Heart right ventricle (tissue), 16 donors: ENCODE results near the gene CLEC20A. TPM values are rescaled to one million over a fixed set of nuclear protein-coding genes. Genes with fewer than 3 reads are reported as not detected.
A peak's percentile ranks its signal among the peaks of the same experiment; 100 is the strongest.

ENCODE experiments used
- ATAC-seq, 8 donors: fragments of 200-7000 bp; cut with Tn5 transposase; one replicate each; pipeline ENCODE4 v1.9.1; 2020; ENCODE audit warnings: mild to moderate bottlenecking in 8 of 8, moderate library complexity in 8 of 8, moderate number of reproducible peaks in 1 of 8
- DNase-seq, 2 donors: peaks; one replicate each; pipeline ENCODE4 v3.0.0-alpha.2; 2020
- H3K27ac ChIP-seq, 10 donors: fragments of 200-600 bp; sonication (generic) in 2 of 10; one replicate each; pipeline versions ENCODE4 v1.5.0 to v1.8.0; 2020 to 2022; ENCODE audit warnings: mild to moderate bottlenecking in 3 of 10
- H3K27me3 ChIP-seq, 7 donors: fragments of 200-600 bp; one replicate each; pipeline ENCODE4 v1.8.0; 2021 to 2022; ENCODE audit warnings: mild to moderate bottlenecking in 2 of 7
- H3K36me3 ChIP-seq, 9 donors: fragments of 200-600 bp; sonication (generic) in 1 of 9; one replicate each; pipeline versions ENCODE4 v1.5.0 to v1.8.0; 2020 to 2022; ENCODE audit warnings: mild to moderate bottlenecking in 2 of 9
- H3K4me1 ChIP-seq, 9 donors: fragments of 200-600 bp; sonication (generic) in 1 of 9; one replicate each; pipeline versions ENCODE4 v1.5.0 to v1.8.0; 2020 to 2022; ENCODE audit warnings: mild to moderate bottlenecking in 4 of 9
- H3K4me3 ChIP-seq, 10 donors: fragments of 200-600 bp; sonication (generic) in 2 of 10; one replicate each; pipeline versions ENCODE4 v1.5.0 to v1.8.0; 2020 to 2022; ENCODE audit warnings: mild to moderate bottlenecking in 7 of 10, moderate library complexity in 2 of 10
- H3K9me3 ChIP-seq, 11 donors: fragments of 200-600 bp in 10 of 11; sonication (generic) in 2 of 11; one replicate each; pipeline versions ENCODE4 v1.5.0 to v1.8.0; 2013 to 2022; ENCODE audit warnings: mild to moderate bottlenecking in 2 of 11, control low read depth in 1 of 11, moderate library complexity in 1 of 11
- CTCF ChIP-seq, 9 donors: fragments of 200-600 bp; sonication (generic) in 2 of 9; IDR thresholded peaks; one replicate each; pipeline versions ENCODE4 v1.5.0 to v1.8.0; 2021 to 2022; ENCODE audit warnings: antibody characterized with exemption in 9 of 9, mild to moderate bottlenecking in 5 of 9, moderate library complexity in 1 of 9
- WGBS, 2 donors: extraction: QIAGEN DNeasy Blood & Tissue Kit; methylation state at CpG; one replicate each; pipeline ENCODE4 v1.1.7; 2013; ENCODE audit warnings: inconsistent platforms in 1 of 2; 5-methylcytosine and 5-hydroxymethylcytosine counted together
- intact Hi-C, 10 donors: fragments of 100-400 bp; cut with DNase I; formaldehyde crosslinking; loops; one replicate each; pipeline versions ENCODE4 v1.11.1 to v1.14.2; 2022
- polyA plus RNA-seq, 2 donors: library from polyadenylated mRNA; stranded (reverse); fragments of 200-250 nt; gene quantifications; one replicate each; pipeline ENCODE4 v1.2.3, GENCODE V29; 2013
- total RNA-seq, 10 donors: library from RNA; stranded (reverse); fragmentation: NEBNext Ultra II Directional in 3 of 10; extraction: Animal tissue kit (Norgen Biotek cat#: 25700) in 3 of 10; gene quantifications; one replicate each; pipeline versions ENCODE4 v1.2.1 to v1.2.4, GENCODE V29; 2021 to 2023
- donor health status: Arrhythmogenic right ventricular cardiomyopathy.
- donor health status: ischemic (EF 13 %, LVEDD 7.1; RV severe dilation, severe dysfunction).
- donor health status: healthy with polysubstance abuse.
- donor health status: DM: no; HTN: yes; CAD: no.
- donor health status: DM: no; HTN: no; CAD: no.
- donor health status: ischemic (EF 25% LVEDD 6.9; RV normal size, moderate dysfunction).
- donor health status: ischemic (EF 25% LVEDD 5.7; RV mildly dilated, moderate dysfunction).
- donor health status: healthy.
- donor health status: DM: yes; HTN: yes; CAD: no.
- donor health status: Ischemic cardiomyopathy.
- donor health status: ischemic (EF 35%, LVEDD 5.7; RV mildly dilated, moderate dysfunction).
- donor health status: nonischemic (EF 11% LVEDD 7.7; RV severe dilation, severe dysfunction).
- donor health status: DM: yes; HTN: yes; CAD: no.
- donor health status: PGD.
- donor health status: ischemic (EF 29% LVEDD 5.4; RV normal size, mild dysfunction).
- donor health status: nonischemic (EF 23%, LVEDD 6.1; RV moderate dilation, normal function).

The CLEC20A gene
- total and polyA plus RNA-seq, 12 donors, result not detected

- Histone ChIP-seq H3K27me3 (no peaks in the 10 kb centered on the region), H3K9me3 (no peaks in the 10 kb centered on the region), H3K36me3 (peaks cover 0 to 66% (median 32%) of the 10 kb centered on the region in 9 donors), H3K4me3 (no peak overlapping the region), H3K27ac (no peak overlapping the region), H3K4me1 (peaks cover 0 to 20% (median 6%) of the 10 kb centered on the region in 9 donors)
- TF ChIP-seq CTCF (IDR thresholded peaks at IDR 0.05), result no peak
- no peak for DNase-seq
- ATAC-seq, result no peak
- intact Hi-C loops, result loop anchor here in 1 of 10 donors (5.0 kb wide), 1 partner anchor 152 kb away; no protein-coding TSS in a partner anchor
Observed at GRCh38 chr1:178464566-178464965, 32.2 kb downstream of the CLEC20A start.

- ATAC-seq (no peak), DNase-seq (no peak)
- intact Hi-C loops, result loop anchor here in 1 of 10 donors (5.0 kb wide), 1 partner anchor 152 kb away; no protein-coding TSS in a partner anchor
- TF ChIP-seq CTCF (IDR thresholded peaks at IDR 0.05), result no peak
- Histone ChIP-seq H3K27me3 (no peaks in the 10 kb centered on the region), H3K27ac (no peak overlapping the region), H3K9me3 (no peaks in the 10 kb centered on the region), H3K4me3 (no peak overlapping the region), H3K36me3 (peaks cover 0 to 66% (median 28%) of the 10 kb centered on the region in 9 donors), H3K4me1 (peaks cover 0 to 22% (median 7%) of the 10 kb centered on the region in 9 donors)
- 92 to 95% methylated on average over 1 of the region's 1 CpG for WGBS, 2 donors
Observed at GRCh38 chr1:178464141-178464540, 32.6 kb downstream of the CLEC20A start.

- Histone ChIP-seq H3K4me1 (peaks cover 0 to 22% (median 7%) of the 10 kb centered on the region in 9 donors), H3K27ac (no peak overlapping the region), H3K4me3 (no peak overlapping the region), H3K9me3 (no peaks in the 10 kb centered on the region), H3K27me3 (no peaks in the 10 kb centered on the region), H3K36me3 (peaks cover 0 to 66% (median 34%) of the 10 kb centered on the region in 9 donors)
- intact Hi-C loops, result loop anchor here in 1 of 10 donors (5.0 kb wide), 1 partner anchor 149 kb away; no protein-coding TSS in a partner anchor
- WGBS, 2 donors, result 90 to 92% methylated on average over 4 of the region's 4 CpGs
- ATAC-seq (no peak), DNase-seq (no peak)
- no peak for TF ChIP-seq CTCF (IDR thresholded peaks at IDR 0.05)
Observed at GRCh38 chr1:178461701-178462100, 35.1 kb downstream of the CLEC20A start.

GRCh38 chr1:178461104-178461503 is 35.7 kb downstream of the CLEC20A start:
- no peak overlapping the region for H3K27ac ChIP-seq
- WGBS, 2 donors, result 28 to 45% methylated on average over 2 of the region's 2 CpGs
- no peak for TF ChIP-seq CTCF (IDR thresholded peaks at IDR 0.05)
- H3K4me3 ChIP-seq, result no peak overlapping the region
- H3K36me3 ChIP-seq, result peaks cover 0 to 66% (median 28%) of the 10 kb centered on the region in 9 donors
- no peaks in the 10 kb centered on the region for H3K27me3 ChIP-seq
- DNase-seq, result no peak
- no peaks in the 10 kb centered on the region for H3K9me3 ChIP-seq
- ATAC-seq, result peak in 1 of 8 donors; percentile 55
- intact Hi-C loops, result loop anchor here in 1 of 10 donors (5.0 kb wide), 1 partner anchor 149 kb away; no protein-coding TSS in a partner anchor
- peaks cover 0 to 22% (median 7%) of the 10 kb centered on the region in 9 donors for H3K4me1 ChIP-seq
